Endothelial cell of hepatic sinusoid (primary cell): ENCODE results near the gene ARSI.
"Not testable (repeated sequence)": the region's sequence is repeated elsewhere in the genome, so short reads cannot be mapped to it uniquely, and the experiment has no call there.

Experiments
- in situ Hi-C: cut with HindIII; loops from 2 replicates; pipeline ENCODE4 v1.10.0; 2017; ENCODE audit warnings: low sequenced_read_pairs

ARSI gene

GRCh38 chr5:150251504-150251903 is 51.2 kb downstream of the ARSI start:
- in situ Hi-C loops = no loop called here

- in situ Hi-C loops = no loop called here
These were observed 53.0 kb downstream of the ARSI start for GRCh38 chr5:150249744-150250143.

GRCh38 chr5:150248946-150249345 is 53.8 kb downstream of the ARSI start:
- in situ Hi-C loops = no loop called here

GRCh38 chr5:150248493-150248892 is 54.2 kb downstream of the ARSI start:
- in situ Hi-C loops = not testable (repeated sequence)

- in situ Hi-C loops = no loop called here
These were observed 55.0 kb downstream of the ARSI start for GRCh38 chr5:150247726-150248125.

GRCh38 chr5:150246835-150247234 is 55.9 kb downstream of the ARSI start:
- in situ Hi-C loops = no loop called here

- in situ Hi-C loops = no loop called here
These were observed 56.3 kb downstream of the ARSI start for GRCh38 chr5:150246429-150246828.
